Renal pelvis (tissue), 4 donors: Measurements from ENCODE around the gene NUDT4. TPM values are rescaled to one million over a fixed set of nuclear protein-coding genes. Genes with fewer than 3 reads are reported as not detected.

Experiments used
- DNase-seq: peaks from one replicate; pipeline ENCODE4 v3.0.0-alpha.2; 2013
- polyA plus RNA-seq, 3 donors: library from polyadenylated mRNA; unstranded; fragments of 120-200 nt; gene quantifications; one replicate each; pipeline ENCODE4 v1.2.1, GENCODE V29; 2013; ENCODE audit not compliant: insufficient read length in 3 of 3

Gene NUDT4
- polyA plus RNA-seq, 3 donors, result 103 to 112 (median 107) TPM

GRCh38 chr12:93451423-93452158, 73.9 kb downstream of the NUDT4 start:
- DNase-seq, result no peak

GRCh38 chr12:93453633-93454032, 75.9 kb downstream of the NUDT4 start:
- DNase-seq, result no peak

- DNase-seq, result no peak
Observed at GRCh38 chr12:93456077-93456476, 78.4 kb downstream of the NUDT4 start.

Other genes with a start within 250 kb of the NUDT4 start
- 100 to 1,000 TPM; 148 to 170 (median 160) TPM for gene UBE2N, start 64.0 kb downstream of the NUDT4 start, polyA plus RNA-seq
- gene MRPL42, start 89.6 kb downstream of the NUDT4 start, polyA plus RNA-seq, result 10 to 100 TPM; 66.0 to 69.2 (median 68.4) TPM
- gene SOCS2, start 194.8 kb downstream of the NUDT4 start, polyA plus RNA-seq, result 10 to 100 TPM; 28.8 to 29.1 (median 29.0) TPM